Upper lobe of left lung (tissue), 6 donors: ENCODE measurements around the gene CCDC190. TPM values are rescaled to one million over a fixed set of nuclear protein-coding genes. Genes with fewer than 3 reads are reported as not detected.
A peak's percentile ranks its signal among the peaks of the same experiment; 100 is the strongest.

Source experiments
- ATAC-seq, 2 donors: fragments of 200-7000 bp; cut with Tn5 transposase; one replicate each; pipeline ENCODE4 v1.9.1; 2022; ENCODE audit warnings: mild to moderate bottlenecking in 2 of 2, moderate library complexity in 2 of 2; ENCODE audit not compliant: low FRiP score in 2 of 2
- DNase-seq, 2 donors: peaks; one replicate each; pipeline ENCODE4 v3.0.0-alpha.2; 2019 to 2020
- H3K27ac ChIP-seq, 4 donors: fragments of 200-600 bp; sonication (generic); one replicate each; pipeline ENCODE4 v1.5.1; 2016 to 2019
- H3K27me3 ChIP-seq, 4 donors: fragments of 200-600 bp; sonication (generic); one replicate each; pipeline ENCODE4 v1.5.1; 2017 to 2019
- H3K36me3 ChIP-seq, 4 donors: fragments of 200-600 bp; sonication (generic); one replicate each; pipeline ENCODE4 v1.5.1; 2016 to 2019
- H3K4me1 ChIP-seq, 4 donors: fragments of 200-600 bp; sonication (generic); one replicate each; pipeline ENCODE4 v1.5.1; 2018 to 2019
- H3K4me3 ChIP-seq, 4 donors: fragments of 200-600 bp; sonication (generic); one replicate each; pipeline ENCODE4 v1.5.1; 2017 to 2019; ENCODE audit warnings: mild to moderate bottlenecking in 2 of 4, moderate library complexity in 1 of 4
- H3K9me3 ChIP-seq, 4 donors: fragments of 200-600 bp; sonication (generic); one replicate each; pipeline ENCODE4 v1.5.1; 2018 to 2019
- EP300 ChIP-seq, 4 donors: sonication (generic); formaldehyde crosslinking; IDR thresholded peaks; one replicate each; pipeline ENCODE4 v1.5.1; 2017; ENCODE audit warnings: antibody characterized with exemption in 4 of 4, control low read depth in 2 of 4
- POLR2A ChIP-seq, 4 donors: fragments of 450-650 bp; IDR thresholded peaks; one replicate each; pipeline ENCODE4 v1.5.1; 2016 to 2017; ENCODE audit warnings: antibody characterized with exemption in 4 of 4, mild to moderate bottlenecking in 2 of 4
- POLR2AphosphoS5 ChIP-seq, 2 donors: sonication (generic); formaldehyde crosslinking; IDR thresholded peaks; one replicate each; pipeline ENCODE4 v1.5.1; 2017; ENCODE audit warnings: antibody characterized with exemption in 2 of 2
- WGBS, 2 donors: methylation state at CpG; one replicate each; pipeline ENCODE4 v1.1.5; 2017 to 2018; 5-methylcytosine and 5-hydroxymethylcytosine counted together
- total RNA-seq, 6 donors: library from RNA; depleted of rRNA in 4 of 6; stranded (reverse); fragments of >200 nt in 4 of 6; gene quantifications; one replicate each; pipeline versions ENCODE4 v1.1.0 to v1.2.1, GENCODE V29; 2016 to 2021
- TF ChIP-seq, protein P1 (sequence below), 6 experiments: fragments of 450-650 bp in 4 of 6; fragments of 200-600 bp in 2 of 6; sonication (generic) in 2 of 6; IDR thresholded peaks; one replicate each; pipeline ENCODE4 v1.5.1; 2016 to 2019; ENCODE audit warnings: antibody characterized with exemption in 6 of 6
- donor health status: DM: no; HTN: no; CAD: no; lungs with moderate emphysema.
- donor health status: DM: no; HTN: yes; CAD: no; lungs with severe emphysema.

CCDC190 gene
- total RNA-seq, 6 donors from 2014 or later: 0.76 to 48.0 (median 1.5) TPM; not detected in 1

- H3K27ac ChIP-seq: no peak overlapping the region
- DNase-seq (no peak), ATAC-seq (no peak)
- no peaks in the 10 kb centered on the region for H3K9me3 ChIP-seq
- H3K27me3 ChIP-seq: no peaks in the 10 kb centered on the region
- WGBS, 2 donors: 76 to 91% methylated on average over 1 of the region's 1 CpG
- H3K4me3 ChIP-seq: no peak overlapping the region
- TF ChIP-seq POLR2A (IDR thresholded peaks at IDR 0.05) (no peak), POLR2AphosphoS5 (IDR thresholded peaks at IDR 0.05) (no peak), EP300 (IDR thresholded peaks at IDR 0.05) (no peak)
- TF ChIP-seq, protein P1, sequence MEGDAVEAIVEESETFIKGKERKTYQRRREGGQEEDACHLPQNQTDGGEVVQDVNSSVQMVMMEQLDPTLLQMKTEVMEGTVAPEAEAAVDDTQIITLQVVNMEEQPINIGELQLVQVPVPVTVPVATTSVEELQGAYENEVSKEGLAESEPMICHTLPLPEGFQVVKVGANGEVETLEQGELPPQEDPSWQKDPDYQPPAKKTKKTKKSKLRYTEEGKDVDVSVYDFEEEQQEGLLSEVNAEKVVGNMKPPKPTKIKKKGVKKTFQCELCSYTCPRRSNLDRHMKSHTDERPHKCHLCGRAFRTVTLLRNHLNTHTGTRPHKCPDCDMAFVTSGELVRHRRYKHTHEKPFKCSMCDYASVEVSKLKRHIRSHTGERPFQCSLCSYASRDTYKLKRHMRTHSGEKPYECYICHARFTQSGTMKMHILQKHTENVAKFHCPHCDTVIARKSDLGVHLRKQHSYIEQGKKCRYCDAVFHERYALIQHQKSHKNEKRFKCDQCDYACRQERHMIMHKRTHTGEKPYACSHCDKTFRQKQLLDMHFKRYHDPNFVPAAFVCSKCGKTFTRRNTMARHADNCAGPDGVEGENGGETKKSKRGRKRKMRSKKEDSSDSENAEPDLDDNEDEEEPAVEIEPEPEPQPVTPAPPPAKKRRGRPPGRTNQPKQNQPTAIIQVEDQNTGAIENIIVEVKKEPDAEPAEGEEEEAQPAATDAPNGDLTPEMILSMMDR (IDR thresholded peaks at IDR 0.05): no peak
- no peaks in the 10 kb centered on the region for H3K4me1 ChIP-seq
- H3K36me3 ChIP-seq: no peaks in the 10 kb centered on the region
Observed at GRCh38 chr1:162901243-162901642, 40.3 kb upstream of the CCDC190 start.

GRCh38 chr1:162899422-162900146 lies 38.6 kb upstream of the CCDC190 start:
- DNase-seq (no peak), ATAC-seq (no peak)
- Histone ChIP-seq H3K27ac (no peak overlapping the region), H3K27me3 (no peaks in the 10 kb centered on the region), H3K4me1 (no peaks in the 10 kb centered on the region), H3K9me3 (no peaks in the 10 kb centered on the region), H3K36me3 (no peaks in the 10 kb centered on the region), H3K4me3 (no peak overlapping the region)
- WGBS, 2 donors: 59 to 75% methylated on average over 5 of the region's 5 CpGs
- TF ChIP-seq POLR2A (IDR thresholded peaks at IDR 0.05) (no peak), POLR2AphosphoS5 (IDR thresholded peaks at IDR 0.05) (no peak), EP300 (IDR thresholded peaks at IDR 0.05) (no peak)
- TF ChIP-seq, protein P1 (IDR thresholded peaks at IDR 0.05): no peak

DNA sequence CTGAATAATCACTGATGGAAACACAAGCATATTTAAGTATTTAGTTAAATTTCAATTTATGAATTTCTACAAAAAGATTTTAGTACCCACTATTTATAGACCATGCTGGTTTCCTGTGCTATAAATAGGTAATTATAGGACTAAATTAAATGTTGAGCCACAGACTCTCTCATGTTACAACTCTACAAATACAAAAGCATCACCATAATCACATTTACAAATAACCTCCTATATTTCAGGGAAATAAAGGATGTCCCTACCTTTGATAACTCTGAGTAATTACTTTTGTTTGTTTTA lies 32.6 kb upstream of the CCDC190 start:
- Histone ChIP-seq H3K36me3 (no peaks in the 10 kb centered on the region), H3K9me3 (no peaks in the 10 kb centered on the region), H3K27ac (no peak overlapping the region), H3K4me1 (peaks cover 0 to 8% (median 3%) of the 10 kb centered on the region in 4 donors), H3K4me3 (no peak overlapping the region), H3K27me3 (no peaks in the 10 kb centered on the region)
- no peak for TF ChIP-seq EP300 (IDR thresholded peaks at IDR 0.05)
- TF ChIP-seq, protein P1 (IDR thresholded peaks at IDR 0.05): no peak
- TF ChIP-seq POLR2AphosphoS5 (IDR thresholded peaks at IDR 0.05): no peak
- no peak for TF ChIP-seq POLR2A (IDR thresholded peaks at IDR 0.05)
- ATAC-seq: no peak
- no peak for DNase-seq

GRCh38 chr1:162892906-162893611 lies 32.1 kb upstream of the CCDC190 start:
- no peak for TF ChIP-seq EP300 (IDR thresholded peaks at IDR 0.05)
- no peak for DNase-seq
- no peaks in the 10 kb centered on the region for H3K27me3 ChIP-seq

DNA sequence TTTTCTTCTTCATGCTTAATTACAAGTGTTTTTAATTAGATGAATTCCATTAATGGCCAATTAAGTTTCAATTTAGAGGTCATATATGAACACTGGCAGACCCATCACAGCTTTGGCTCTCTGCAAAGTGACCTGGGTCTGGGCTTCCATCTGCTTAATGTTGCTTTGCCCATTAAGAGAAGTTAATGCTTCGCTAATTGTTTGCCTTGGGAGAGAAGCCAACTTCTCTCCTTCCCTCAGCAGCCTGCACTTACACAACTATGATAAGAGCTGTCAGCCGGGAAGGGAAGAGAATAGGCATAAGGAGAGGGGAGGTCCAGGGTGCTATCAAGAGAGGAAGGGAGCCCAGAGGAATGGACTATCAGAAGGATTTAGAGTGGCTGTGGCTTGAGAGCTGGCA lies 29.0 kb upstream of the CCDC190 start:
- Histone ChIP-seq H3K27me3 (no peaks in the 10 kb centered on the region), H3K4me1 (peaks cover 0 to 8% (median 3%) of the 10 kb centered on the region in 4 donors), H3K36me3 (no peaks in the 10 kb centered on the region), H3K9me3 (no peaks in the 10 kb centered on the region), H3K4me3 (no peak overlapping the region), H3K27ac (no peak overlapping the region)
- 25 to 67% methylated on average over 2 of the region's 2 CpGs for WGBS, 2 donors
- ATAC-seq: no peak
- TF ChIP-seq POLR2A (IDR thresholded peaks at IDR 0.05) (no peak), POLR2AphosphoS5 (IDR thresholded peaks at IDR 0.05) (no peak)
- DNase-seq: no peak

More at GRCh38 chr1:162892906-162893611, 32.1 kb upstream of the CCDC190 start:
- 52 to 56% methylated on average over 5 of the region's 5 CpGs for WGBS, 2 donors
- Histone ChIP-seq H3K4me3 (no peak overlapping the region), H3K36me3 (no peaks in the 10 kb centered on the region), H3K9me3 (no peaks in the 10 kb centered on the region), H3K4me1 (peaks cover 0 to 8% (median 3%) of the 10 kb centered on the region in 4 donors), H3K27ac (no peak overlapping the region)
- peak in 1 of 2 donors; percentile 53 for ATAC-seq
